ENCODE results near the gene GUCY1A1. TPM values are rescaled to one million over a fixed set of nuclear protein-coding genes. Genes with fewer than 3 reads are reported as not detected.

GUCY1A1 gene
- total RNA-seq, 1 experiment from 2014 or later = 0.17 TPM

DNA sequence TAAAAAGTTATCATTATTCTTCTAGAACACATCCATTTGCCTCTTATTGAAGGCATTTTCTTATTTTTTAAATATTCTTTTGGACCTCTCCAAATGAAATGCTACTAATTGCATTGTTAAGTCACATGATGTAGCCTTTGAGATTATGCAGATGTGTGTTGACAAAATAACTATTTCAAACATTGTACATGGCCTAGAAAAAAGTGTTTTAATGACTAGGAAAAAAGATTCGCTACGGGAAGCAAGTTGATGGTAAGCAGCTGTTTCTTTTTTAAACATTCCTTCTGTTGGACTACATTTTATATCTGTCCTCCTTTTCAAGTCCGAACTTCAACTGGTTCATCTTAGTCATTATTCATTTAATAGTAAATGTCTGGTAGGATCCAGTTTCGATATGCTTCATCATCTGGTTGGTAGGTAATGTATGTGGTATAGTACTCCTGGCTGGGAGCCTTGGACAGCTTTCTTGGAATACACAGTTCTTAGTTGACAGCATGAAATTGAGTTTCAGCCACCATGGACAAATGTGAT lies 34.3 kb upstream of the GUCY1A1 start:
- no peaks in the 10 kb centered on the region for H4K20me1 ChIP-seq (ENCODE audit: insufficient read depth)
- intact Hi-C loops (cut with micrococcal nuclease; ENCODE audit: unreplicated experiment) = no loop called here
- ChIA-PET CTCF (no interaction called here), POLR2A (ENCODE audit: unreplicated experiment) (no interaction called here)
- no peak for DNase-seq
- no peaks in the 10 kb centered on the region for H3K36me3 ChIP-seq (ENCODE audit: low read depth)
- no peak overlapping the region for H3K27ac ChIP-seq
- H3K9me3 ChIP-seq (ENCODE audit: insufficient read depth, low read depth) = no peaks in the 10 kb centered on the region
- no peak overlapping the region for H3K4me2 ChIP-seq
- no peaks in the 10 kb centered on the region for H3K9me2 ChIP-seq (ENCODE audit: insufficient read depth)
- no peak overlapping the region for H2AFZ ChIP-seq
- H3K4me3 ChIP-seq = no peak overlapping the region
- no peaks in the 10 kb centered on the region for H3F3A ChIP-seq (ENCODE audit: insufficient read depth, low read depth)
- no peak for TF ChIP-seq EZH2 (IDR thresholded peaks at IDR 0.05; ENCODE audit: low read depth)
- TF ChIP-seq, protein P1, sequence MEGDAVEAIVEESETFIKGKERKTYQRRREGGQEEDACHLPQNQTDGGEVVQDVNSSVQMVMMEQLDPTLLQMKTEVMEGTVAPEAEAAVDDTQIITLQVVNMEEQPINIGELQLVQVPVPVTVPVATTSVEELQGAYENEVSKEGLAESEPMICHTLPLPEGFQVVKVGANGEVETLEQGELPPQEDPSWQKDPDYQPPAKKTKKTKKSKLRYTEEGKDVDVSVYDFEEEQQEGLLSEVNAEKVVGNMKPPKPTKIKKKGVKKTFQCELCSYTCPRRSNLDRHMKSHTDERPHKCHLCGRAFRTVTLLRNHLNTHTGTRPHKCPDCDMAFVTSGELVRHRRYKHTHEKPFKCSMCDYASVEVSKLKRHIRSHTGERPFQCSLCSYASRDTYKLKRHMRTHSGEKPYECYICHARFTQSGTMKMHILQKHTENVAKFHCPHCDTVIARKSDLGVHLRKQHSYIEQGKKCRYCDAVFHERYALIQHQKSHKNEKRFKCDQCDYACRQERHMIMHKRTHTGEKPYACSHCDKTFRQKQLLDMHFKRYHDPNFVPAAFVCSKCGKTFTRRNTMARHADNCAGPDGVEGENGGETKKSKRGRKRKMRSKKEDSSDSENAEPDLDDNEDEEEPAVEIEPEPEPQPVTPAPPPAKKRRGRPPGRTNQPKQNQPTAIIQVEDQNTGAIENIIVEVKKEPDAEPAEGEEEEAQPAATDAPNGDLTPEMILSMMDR (conservative IDR thresholded peaks at IDR 0.05) = no peak
- H3K4me1 ChIP-seq (replicated peaks; ENCODE audit: insufficient read depth) = no peaks in the 10 kb centered on the region
- no peaks in the 10 kb centered on the region for H3K27me3 ChIP-seq (ENCODE audit: insufficient read depth, low read depth)
- no TSS peak for BruUV-seq (replicated peaks)
- H3K79me2 ChIP-seq (ENCODE audit: low read depth) = no peaks in the 10 kb centered on the region

DNA sequence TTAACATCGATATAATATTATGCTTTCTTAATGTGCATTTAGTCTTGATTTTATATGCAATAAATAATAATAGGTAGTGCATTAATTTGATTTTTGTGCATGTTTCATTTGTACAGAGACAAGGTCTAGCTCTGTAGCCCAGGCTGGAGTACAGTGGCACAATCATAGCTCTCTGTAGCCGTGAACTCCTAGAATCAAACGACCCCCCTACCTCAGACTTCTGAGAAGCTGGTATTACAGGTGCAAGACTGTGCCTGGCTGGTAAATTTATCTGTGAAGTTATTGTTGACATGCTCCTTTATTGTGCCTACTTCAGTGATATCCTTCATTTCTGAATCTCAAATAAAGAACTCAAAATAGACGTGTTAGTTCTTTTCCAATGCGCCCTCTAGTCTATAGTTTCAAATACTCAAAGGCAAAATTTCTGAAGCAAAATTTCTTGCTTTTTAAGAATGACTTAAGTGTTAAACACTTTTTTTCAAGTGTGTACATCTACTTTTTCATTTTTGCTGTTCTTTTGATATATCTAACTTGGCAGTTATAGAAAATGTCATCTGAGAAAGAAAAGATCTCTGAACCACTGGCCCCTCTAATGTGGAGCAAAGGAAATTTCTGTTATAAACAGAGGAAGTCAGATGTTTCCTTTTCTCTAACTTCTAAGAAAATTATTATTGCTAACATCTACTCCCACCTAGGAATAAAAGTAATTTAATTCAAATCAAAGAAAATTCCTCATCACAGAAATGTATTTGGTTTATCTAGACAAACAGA lies 28.3 kb upstream of the GUCY1A1 start:
- H4K20me1 ChIP-seq (ENCODE audit: insufficient read depth) = no peaks in the 10 kb centered on the region
- no peaks in the 10 kb centered on the region for H3K27me3 ChIP-seq (ENCODE audit: insufficient read depth, low read depth)
- intact Hi-C loops (cut with micrococcal nuclease; ENCODE audit: unreplicated experiment) = no loop called here
- H3K4me1 ChIP-seq (replicated peaks; ENCODE audit: insufficient read depth) = no peaks in the 10 kb centered on the region
- no peaks in the 10 kb centered on the region for H3K9me3 ChIP-seq (ENCODE audit: insufficient read depth, low read depth)
- CTCF ChIA-PET = no interaction called here
- no peak for DNase-seq
- H3K36me3 ChIP-seq (ENCODE audit: low read depth) = no peaks in the 10 kb centered on the region
- no peak overlapping the region for H3K4me2 ChIP-seq
- H3K9me2 ChIP-seq (ENCODE audit: insufficient read depth) = no peaks in the 10 kb centered on the region
- H2AFZ ChIP-seq = no peak overlapping the region
- H3K4me3 ChIP-seq = no peak overlapping the region
- no peak overlapping the region for H3K27ac ChIP-seq
- no TSS peak for BruUV-seq (replicated peaks)
- H3F3A ChIP-seq (ENCODE audit: insufficient read depth, low read depth) = no peaks in the 10 kb centered on the region
- TF ChIP-seq EZH2 (IDR thresholded peaks at IDR 0.05; ENCODE audit: low read depth) = no peak
- TF ChIP-seq, protein P1 (conservative IDR thresholded peaks at IDR 0.05) = no peak
- no peaks in the 10 kb centered on the region for H3K79me2 ChIP-seq (ENCODE audit: low read depth)
- POLR2A ChIA-PET (ENCODE audit: unreplicated experiment) = no interaction called here

DNA sequence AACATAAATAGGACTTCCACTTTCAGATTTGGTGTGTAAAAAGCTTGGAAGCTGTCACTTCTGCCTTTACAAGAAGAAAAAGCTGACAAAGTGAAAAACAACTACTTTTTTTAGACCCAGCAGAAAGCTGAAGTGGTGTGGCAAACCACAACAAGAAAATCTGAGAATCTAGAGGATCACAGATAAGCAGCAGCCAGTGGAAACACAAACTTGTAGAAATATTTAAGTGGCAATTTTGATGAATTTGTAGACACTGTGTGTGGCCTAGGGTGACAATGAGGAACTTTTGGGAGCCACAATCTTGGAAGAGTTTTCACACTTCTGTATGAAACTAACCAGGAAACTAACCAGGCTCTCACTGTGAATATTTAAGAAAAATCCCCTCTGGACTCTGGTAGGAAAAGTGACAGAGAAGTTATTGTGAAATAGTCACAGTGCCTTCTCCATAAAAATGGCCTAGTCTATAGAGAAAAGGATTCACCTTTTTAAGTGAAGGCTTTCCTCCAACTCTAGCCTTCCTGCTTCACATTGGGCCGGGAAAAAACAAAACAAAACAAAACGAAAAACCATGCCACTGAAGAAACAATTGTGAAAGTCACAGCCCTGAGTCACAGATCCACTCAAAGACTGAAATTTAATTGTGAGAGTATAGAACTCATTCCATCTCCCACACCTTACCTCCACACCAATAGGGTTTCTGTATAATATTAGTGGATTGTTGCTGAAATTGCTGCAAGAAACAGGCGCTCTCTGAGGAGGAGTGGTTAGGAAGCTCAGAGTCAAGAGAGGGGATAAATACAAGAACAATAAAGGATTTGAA lies 26.7 kb upstream of the GUCY1A1 start:
- no peak for TF ChIP-seq EZH2 (IDR thresholded peaks at IDR 0.05; ENCODE audit: low read depth)
- TF ChIP-seq, protein P1 (conservative IDR thresholded peaks at IDR 0.05) = no peak
- Histone ChIP-seq H3K4me3 (no peak overlapping the region), H3K27ac (no peak overlapping the region), H3K4me1 (replicated peaks; ENCODE audit: insufficient read depth) (no peaks in the 10 kb centered on the region), H4K20me1 (ENCODE audit: insufficient read depth) (no peaks in the 10 kb centered on the region), H3K27me3 (ENCODE audit: insufficient read depth, low read depth) (no peaks in the 10 kb centered on the region), H3F3A (ENCODE audit: insufficient read depth, low read depth) (no peaks in the 10 kb centered on the region), H3K36me3 (ENCODE audit: low read depth) (no peaks in the 10 kb centered on the region), H3K79me2 (ENCODE audit: low read depth) (no peaks in the 10 kb centered on the region), H2AFZ (no peak overlapping the region), H3K9me2 (ENCODE audit: insufficient read depth) (no peaks in the 10 kb centered on the region), H3K4me2 (no peak overlapping the region), H3K9me3 (ENCODE audit: insufficient read depth, low read depth) (no peaks in the 10 kb centered on the region)
- POLR2A ChIA-PET (ENCODE audit: unreplicated experiment) = no interaction called here
- CTCF ChIA-PET = interaction anchor here (0.6 kb wide), 1 partner anchor 41 kb away, joined by 3 read pairs; no protein-coding TSS in a partner anchor
- BruUV-seq (replicated peaks) = no TSS peak
- intact Hi-C loops (cut with micrococcal nuclease; ENCODE audit: unreplicated experiment) = no loop called here
- no peak for DNase-seq
